HS-27A (cell line): Measurements from ENCODE around the gene UROC1.

Experiments
- DNase-seq: peaks from one replicate; pipeline ENCODE4 v3.0.0-alpha.2; 2012; ENCODE audit warnings: low read depth, missing footprints

UROC1 gene

DNA sequence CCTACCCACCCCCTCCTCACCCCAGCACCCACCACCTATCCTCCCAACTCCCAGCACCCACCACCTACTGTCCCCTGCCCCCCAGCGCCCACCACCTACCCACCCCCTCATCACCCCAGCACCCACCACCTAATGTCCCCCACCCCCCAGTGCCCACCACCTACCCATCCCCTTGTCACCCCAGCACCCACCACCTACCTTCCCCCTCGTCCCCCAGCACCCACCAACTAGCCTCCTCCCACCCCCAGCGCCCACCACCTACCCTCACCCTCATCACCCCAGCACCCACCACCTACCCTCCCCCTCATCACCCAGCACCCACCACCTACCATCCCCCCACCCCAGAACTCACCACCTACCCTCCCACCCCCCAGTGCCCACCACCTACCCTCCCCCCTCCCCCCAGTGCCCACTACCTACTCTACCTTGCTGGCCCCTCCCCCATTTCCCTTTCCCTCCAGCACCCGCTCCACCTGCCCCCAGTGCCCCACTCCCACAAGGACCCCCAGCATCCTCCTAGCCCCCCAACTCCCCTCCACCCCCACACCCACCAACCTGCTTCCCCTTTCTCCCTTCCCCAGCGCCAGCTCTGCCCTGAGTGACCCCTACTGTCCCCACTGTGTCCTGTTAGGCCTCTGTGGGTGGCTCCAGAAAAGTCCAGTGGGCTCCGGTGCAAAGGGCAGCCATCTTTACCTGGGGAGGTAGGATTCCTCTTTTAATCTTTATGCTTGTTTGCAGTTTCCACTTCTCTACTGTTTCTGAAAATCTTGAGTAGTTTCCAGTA, 1.2 kb downstream of the UROC1 start:
- no peak for DNase-seq

DNA sequence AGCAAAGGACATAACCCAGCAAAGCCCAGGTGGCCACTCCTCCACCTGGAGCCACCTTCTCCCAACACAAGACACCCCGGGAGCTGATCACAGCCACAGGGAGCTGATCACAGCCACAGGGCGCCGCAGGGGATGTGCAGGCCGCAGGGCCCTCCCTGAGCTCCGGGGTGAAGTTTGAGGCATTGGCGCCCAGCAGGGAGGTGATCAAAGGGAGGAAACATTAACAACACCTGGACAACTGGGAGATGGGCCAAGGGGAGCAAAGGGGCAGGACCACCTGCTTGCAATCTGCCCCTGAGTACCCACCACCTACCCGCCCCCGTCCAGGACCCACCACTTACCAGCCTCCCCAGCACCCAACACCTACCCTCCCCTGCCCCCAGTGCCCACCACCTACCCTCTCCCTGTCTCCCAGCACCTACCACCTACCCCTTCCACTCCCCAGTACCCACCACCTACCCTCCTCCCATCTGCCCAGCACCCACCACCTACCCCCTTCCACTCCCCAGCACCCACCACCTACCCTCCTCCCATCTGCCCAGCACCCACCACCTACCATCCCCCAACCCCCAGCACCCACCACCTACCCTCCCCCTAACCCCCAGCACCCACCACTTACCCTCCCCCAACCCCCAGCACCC, 2.4 kb downstream of the UROC1 start:
- no peak for DNase-seq

DNA sequence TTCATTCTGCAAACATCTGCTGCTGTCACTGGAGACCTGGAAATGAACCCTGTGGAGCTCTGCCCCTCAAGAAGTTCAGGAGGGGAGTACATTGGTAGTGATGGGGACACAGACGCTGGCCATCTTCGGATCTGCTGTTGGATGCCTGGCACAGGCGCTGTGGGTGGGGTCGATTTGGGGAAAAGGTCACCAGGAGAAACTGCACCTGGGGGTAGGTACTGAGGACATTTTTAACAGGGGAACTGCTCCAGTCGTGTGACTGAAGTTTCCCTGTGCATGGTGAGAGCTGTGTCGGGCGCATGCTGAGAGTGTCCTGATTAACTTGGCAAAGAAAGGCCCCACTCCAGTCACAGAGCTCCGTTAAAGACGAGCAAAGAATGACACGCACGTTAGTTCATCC, 3.4 kb downstream of the UROC1 start:
- no peak for DNase-seq

DNA sequence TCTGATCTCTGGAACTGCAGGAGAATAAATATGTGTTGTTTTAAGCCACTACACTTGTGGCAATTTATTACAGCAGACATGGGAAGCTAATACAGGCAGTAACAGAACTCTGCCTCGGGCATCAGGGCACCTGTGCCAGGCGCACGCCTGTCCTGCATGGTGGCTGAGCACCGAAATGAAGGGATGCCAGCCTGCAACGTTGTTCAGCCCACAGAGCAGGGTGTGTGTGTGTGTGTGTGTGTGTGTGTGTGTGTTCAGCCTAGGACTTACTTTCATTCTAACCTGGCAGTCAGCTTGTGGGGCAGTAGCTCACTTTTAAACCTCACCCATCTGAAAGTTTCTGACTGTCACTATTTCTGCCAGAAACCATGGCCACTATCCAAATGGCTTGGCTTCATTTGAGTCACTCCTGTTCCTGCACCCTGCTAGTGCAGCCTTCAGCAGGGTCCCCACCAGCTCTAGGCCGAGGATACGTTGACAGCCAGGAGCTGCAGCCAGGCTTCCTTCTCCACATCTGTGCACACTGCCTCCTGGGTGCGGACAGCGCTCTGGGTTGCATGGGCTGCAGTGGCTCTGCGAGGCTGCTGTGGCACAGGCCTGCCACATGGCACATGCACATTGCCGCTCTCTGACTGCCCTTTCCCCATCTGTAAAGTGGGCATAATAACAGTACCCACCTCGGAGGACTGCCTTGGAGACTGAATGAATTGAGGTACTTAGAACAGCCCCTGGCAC, 4.5 kb downstream of the UROC1 start:
- no peak for DNase-seq

- no peak for DNase-seq
These were observed 5.5 kb downstream of the UROC1 start for GRCh38 chr3:126512026-126512425.

- DNase-seq: no peak
These were observed 6.3 kb downstream of the UROC1 start for GRCh38 chr3:126511291-126511690.

GRCh38 chr3:126510308-126510910, 7.2 kb downstream of the UROC1 start:
- no peak for DNase-seq

DNA sequence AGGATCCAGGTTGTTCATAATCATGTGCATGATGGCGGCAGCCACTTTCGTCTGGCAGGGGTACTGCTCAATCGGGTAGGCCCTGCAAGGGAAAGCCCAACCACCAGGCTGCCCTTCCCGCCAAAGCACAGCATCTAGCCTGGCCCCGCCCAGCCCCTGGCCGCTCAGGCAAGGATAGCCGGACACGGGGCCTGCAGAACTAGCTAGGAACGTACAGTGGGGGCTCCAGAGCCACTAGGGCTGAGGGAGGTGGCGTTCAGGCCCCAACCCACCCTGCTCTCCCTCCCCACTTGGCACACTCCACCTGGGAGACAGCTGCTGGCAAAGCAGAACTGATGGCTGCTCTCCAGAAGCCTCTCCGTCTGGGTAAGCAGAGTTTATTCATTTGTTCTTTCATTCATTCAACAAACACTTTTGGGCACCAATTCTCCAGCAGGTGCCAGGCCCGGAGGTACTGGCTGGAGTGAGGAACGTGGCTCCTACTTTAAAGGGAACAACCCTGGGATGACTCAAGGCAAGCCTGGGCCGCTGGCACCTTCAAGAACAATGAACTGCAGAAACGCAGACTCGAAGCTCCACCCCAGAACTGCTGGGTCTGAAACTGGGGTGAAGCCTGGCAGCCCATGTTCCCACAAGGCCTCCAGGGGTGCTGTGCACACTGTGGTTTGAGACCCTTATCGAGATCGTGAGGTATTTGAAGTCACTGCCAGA, 7.8 kb downstream of the UROC1 start:
- DNase-seq: no peak

- DNase-seq: peak; percentile 80
These were observed 9.0 kb downstream of the UROC1 start for GRCh38 chr3:126508564-126508964.

- DNase-seq: no peak
These were observed 9.7 kb downstream of the UROC1 start for GRCh38 chr3:126507886-126508285.

- DNase-seq: no peak
These were observed 13.9 kb downstream of the UROC1 start for GRCh38 chr3:126503701-126504100.

DNA sequence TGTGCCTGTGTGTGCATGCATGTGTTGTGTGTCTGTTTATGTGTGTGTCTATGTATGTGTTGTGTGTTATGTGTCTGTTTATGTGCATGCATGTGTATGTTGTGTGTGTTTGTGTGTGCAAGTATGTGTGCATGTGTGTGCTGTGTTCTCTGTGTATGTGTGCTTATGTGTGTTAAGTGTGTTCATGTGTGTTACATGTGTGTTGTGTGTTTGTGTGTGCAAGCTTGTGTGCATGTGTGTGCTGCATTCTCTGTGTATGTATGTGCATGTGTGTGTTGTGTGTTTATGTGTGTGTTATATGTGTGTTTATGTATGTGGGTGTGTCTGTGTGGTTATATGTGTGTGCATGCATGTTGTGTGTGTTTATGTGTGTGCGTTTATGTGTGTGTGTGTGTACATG, 14.9 kb downstream of the UROC1 start:
- no peak for DNase-seq

DNA sequence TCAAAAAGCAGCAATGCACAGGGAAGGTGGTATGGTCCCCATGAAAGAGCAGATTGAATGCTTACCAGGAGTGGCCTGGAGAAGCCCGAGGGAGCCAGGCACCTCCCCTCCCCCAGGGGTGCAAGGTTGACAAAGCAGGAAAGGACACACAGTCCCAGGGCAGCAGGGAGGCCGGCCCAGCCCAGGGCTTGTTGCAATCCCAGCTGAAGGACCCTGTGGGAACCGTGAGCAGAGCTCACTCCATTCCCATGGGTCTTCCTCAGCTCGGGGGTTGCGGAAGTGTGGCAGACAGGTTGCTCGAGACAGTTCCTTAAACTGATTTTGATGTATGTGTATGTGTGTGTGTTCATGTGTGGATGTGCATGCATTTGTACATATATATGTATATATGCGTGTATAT, 15.8 kb downstream of the UROC1 start:
- no peak for DNase-seq

DNA sequence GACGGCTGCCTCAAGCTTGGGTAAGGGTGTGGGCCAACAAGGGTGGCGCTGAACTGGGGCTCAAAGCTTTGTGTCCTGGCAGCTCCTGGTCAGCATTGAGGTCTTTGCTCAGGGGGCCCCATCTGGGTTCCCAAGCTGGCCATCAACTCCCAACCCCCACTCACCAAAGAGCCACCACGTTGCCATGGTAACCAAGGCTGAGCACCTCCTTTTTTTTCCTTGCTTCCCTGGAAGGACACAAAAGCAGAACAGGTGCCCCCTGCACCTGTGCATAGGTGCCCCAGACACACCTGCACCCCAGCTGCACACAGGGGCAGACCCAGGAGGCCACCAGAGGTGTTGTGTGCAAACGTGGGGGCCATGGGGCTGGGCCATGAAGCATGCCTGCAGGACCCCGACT, 16.5 kb downstream of the UROC1 start:
- DNase-seq: no peak

DNA sequence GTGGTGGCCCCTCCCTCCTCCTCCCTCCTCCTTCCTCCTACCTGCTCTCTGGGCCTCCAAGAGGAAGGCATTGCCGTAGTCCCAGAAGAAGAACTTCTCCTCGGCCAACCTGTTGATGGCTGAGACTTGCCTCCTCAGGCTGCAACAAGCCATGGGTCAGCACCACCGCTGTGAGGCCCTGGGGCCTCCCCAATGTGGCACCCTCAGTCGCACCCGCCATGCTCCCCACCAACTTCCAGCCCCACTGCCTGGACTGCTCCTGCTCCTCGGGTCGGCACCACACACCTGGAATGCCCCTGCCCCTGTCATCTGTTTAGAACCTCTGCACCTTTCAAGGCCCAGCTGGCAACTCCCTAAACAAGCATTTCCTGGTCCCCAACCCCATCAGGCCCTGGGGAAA, 17.6 kb downstream of the UROC1 start:
- no peak for DNase-seq

- DNase-seq: no peak
These were observed 18.2 kb downstream of the UROC1 start for GRCh38 chr3:126499401-126499800.

GRCh38 chr3:126498929-126499328, 18.6 kb downstream of the UROC1 start:
- no peak for DNase-seq

DNA sequence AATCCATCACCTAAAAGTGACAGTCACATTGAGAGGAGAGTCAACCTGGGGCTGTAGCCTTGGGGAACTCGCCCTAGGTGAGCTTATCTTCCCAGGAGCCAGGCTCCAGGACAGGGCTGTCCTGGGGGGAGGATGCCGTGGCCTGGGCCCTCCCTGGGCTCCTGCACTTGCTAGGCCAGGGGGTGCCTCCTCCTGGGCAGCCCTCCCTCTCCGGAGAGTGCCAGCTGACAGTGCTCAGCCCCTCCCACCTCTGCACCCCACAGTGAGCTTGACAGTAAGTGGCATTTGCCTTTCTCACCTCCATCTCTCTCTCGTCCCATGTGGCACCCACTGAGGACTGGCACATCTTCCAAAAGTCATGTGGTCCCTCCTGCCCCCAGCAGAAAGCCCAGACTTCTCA, 19.1 kb downstream of the UROC1 start:
- no peak for DNase-seq

GRCh38 chr3:126497956-126498355, 19.6 kb downstream of the UROC1 start:
- DNase-seq: no peak

GRCh38 chr3:126496894-126497850, 20.4 kb downstream of the UROC1 start:
- no peak for DNase-seq

- DNase-seq: no peak
These were observed 21.8 kb downstream of the UROC1 start for GRCh38 chr3:126495786-126496185.
